Skin epidermis (tissue), 12 donors: Measurements from ENCODE around the gene CAPN10.

ENCODE experiments used
- H3K27ac ChIP-seq, 21 experiments: fragments of 200-600 bp; sonication (generic) in 11 of 21; one replicate each; pipeline ENCODE4 v1.5.0; 2020; ENCODE audit warnings: mild to moderate bottlenecking in 3 of 21, inconsistent platforms in 2 of 21, moderate library complexity in 2 of 21
- H3K4me3 ChIP-seq, 7 experiments: fragments of 200-600 bp; sonication (generic) in 2 of 7; one replicate each; pipeline ENCODE4 v1.5.0; 2020; ENCODE audit warnings: inconsistent platforms in 2 of 7, mild to moderate bottlenecking in 2 of 7, moderate library complexity in 1 of 7

The CAPN10 gene

DNA sequence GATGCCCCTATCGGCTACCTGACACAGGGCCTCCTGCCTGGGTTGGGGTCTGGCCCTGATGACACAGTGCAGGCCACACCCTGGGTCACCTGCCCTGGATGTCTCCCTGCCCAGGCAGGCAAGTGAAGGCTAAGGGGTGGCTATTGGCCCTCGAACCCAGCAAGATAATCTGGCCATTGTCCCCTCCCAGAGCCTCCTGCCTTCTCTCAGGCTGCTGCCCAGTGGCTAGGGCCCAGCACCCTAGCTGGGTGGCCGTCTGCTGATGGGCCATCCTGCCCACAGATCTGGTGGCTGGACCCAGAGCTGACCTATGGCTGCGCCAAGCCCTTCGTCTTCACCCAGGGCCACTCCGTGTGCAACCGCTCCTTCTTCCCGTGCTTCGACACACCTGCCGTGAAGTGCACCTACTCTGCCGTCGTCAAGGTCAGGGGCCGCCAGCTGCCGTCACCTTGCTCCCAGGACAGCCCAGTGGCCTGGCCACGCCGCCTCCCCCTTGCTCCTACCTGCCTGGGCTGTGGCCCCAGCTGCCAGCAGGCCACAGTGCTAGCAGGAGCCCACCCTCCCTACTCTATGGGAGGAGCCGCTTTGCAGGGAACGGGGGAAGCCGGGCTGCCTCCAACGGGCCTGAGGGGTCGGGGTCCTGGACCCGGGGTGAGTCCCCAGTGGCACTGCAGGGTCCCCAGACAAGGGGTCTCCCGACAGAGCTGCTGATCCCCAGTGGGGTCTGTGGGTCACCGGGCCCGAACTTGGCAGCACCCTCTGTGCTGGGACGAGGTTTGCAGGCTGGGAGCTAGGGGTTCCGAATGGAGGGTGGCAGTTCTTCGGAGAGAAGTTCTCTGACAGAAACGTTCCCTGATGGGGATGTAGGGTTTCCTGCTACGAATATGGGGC is 14.1 kb upstream of the CAPN10 start:
- Histone ChIP-seq H3K4me3 (no peak overlapping the region), H3K27ac (no peak overlapping the region)

DNA sequence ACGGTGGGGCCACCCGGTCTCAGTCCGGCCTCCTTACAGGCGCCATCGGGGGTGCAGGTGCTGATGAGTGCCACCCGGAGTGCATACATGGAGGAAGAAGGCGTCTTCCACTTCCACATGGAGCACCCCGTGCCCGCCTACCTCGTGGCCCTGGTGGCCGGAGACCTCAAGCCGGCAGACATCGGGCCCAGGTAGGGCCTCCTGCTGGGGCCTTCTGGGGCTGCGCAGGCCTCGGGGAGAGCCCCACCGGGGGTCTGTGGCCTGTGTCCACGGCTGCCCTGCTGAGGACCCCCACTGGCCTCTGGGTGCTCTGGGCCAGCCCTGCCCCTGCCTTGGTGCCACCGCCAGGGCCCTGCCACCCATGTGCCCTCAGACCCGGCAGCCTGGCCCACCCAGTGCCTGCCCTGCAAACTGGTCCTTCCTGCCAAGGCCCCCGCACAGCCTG is 13.4 kb upstream of the CAPN10 start:
- Histone ChIP-seq H3K27ac (no peak overlapping the region), H3K4me3 (no peak overlapping the region)

DNA sequence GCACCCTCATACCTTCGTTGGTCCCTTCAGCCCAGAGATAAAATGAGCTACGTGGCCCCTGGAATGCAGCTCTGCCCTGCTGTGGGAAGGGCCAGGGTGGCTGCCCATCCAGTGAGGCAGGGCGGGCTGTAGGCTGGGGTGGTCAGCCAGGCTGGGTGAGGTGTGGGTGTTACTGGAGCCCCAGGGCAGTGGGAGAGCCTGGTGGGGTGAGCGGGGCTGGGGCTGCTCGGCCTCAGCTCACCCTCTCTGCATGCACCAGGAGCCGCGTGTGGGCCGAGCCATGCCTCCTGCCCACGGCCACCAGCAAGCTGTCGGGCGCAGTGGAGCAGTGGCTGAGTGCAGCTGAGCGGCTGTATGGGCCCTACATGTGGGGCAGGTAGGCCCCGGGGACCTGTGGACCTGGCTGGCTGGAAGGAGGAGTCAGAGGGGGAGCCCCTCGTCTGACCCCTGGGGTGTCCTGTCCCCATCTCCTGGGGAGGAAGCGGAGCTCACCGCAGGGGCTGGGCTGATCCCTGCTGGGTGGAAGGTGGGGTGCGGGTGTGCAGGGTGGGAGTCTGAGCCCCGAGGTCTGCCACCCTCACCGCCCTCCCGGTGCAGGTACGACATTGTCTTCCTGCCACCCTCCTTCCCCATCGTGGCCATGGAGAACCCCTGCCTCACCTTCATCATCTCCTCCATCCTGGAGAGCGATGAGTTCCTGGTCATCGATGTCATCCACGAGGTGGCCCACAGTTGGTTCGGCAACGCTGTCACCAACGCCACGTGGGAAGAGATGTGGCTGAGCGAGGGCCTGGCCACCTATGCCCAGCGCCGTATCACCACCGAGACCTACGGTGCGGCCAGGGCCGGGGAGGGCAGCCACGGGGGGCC is 12.8 kb upstream of the CAPN10 start:
- H3K27ac ChIP-seq, result no peak overlapping the region
- no peak overlapping the region for H3K4me3 ChIP-seq

DNA sequence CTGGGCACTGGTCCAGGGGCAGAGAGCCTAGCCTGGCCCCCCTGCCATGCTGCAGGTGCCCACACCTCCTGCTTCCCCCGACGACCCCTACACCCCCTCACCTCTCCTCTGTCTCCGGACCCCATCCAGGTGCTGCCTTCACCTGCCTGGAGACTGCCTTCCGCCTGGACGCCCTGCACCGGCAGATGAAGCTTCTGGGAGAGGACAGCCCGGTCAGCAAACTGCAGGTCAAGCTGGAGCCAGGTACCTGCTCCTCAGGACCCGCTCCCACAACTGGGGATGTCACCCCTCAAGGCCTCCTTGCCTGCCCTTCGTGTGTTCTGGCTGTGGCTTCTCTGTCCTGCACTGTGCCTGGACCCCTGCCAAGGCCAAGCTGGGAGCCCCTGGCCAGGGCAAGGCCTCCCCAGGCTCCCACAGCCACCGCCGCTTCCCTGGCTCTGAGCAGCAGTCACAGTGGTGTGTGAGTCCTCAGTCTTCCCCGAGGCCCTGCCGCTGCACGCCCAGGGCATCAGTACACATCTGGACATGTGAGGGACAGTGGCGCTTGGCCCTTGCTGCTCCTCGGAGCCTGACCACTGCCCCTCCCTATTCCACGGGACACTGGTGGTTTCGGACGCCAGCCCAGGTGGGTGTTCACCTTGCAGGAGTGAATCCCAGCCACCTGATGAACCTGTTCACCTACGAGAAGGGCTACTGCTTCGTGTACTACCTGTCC is 12.0 kb upstream of the CAPN10 start:
- Histone ChIP-seq H3K27ac (peak overlapping the region in 2 of 21 experiments; percentile 26 to 72), H3K4me3 (no peak overlapping the region)

DNA sequence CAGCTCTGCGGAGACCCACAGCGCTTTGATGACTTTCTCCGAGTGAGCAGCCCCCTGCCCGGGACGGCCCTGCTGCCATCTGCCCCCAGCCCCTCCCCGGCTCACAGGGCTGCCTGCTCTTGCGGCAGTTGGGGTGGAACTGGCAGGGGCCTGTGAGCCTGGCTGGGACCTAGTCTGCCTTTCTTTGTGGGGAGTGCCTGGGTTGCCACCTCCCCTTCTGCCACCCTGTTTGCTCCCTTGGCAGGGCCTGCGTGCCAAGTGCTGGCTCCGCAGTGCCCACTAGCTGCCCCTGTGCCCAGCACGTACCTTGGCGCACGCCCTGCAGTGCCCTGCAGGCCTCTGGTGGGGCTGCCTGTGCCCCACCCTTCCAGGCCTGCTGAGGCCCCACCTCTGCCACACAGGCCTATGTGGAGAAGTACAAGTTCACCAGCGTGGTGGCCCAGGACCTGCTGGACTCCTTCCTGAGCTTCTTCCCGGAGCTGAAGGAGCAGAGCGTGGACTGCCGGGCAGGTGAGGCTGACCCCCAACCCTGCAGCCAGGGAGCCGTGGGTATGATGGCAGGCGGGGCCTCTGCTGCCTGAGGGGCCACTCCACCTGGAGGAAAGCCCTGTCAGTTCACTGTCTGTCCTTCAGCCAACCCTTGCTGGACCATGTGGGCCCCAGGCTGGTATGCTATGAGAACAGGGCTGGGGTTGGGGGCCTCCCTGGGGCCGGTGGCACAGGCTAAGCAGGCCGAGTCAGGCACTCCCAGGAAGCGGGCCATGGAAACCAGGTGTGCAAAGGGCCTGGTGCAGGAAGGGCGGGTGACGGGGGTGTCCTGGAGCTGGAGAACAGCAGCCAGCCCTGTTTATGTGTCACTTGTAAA is 11.2 kb upstream of the CAPN10 start:
- no peak overlapping the region for H3K4me3 ChIP-seq

DNA sequence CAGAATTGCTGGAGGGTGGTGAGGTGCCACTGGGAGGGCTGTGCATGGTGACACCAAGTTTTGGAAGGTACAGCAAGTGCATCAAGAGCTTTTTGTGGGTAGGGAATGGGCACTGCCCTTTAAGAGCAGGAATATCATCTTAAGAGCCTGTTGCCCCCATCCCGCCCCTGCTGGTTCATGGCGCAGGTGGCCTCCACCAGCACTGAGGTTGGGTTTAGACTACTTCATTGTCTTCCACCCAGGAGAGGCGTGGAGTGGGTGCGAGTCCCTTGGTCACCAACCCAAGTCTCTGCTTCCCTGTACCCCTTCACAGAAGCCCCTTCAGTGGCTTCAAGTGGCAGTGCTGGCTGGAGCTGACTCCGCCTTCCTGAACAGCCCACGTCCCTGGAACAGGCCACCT is 10.5 kb upstream of the CAPN10 start:
- peak overlapping the region in 2 of 21 experiments; percentile 12 to 72 for H3K27ac ChIP-seq
- H3K4me3 ChIP-seq, result no peak overlapping the region

More for the DNA sequence above, 11.2 kb upstream of the CAPN10 start:
- H3K27ac ChIP-seq, result peak overlapping the region in 5 of 21 experiments; percentile 12 to 72 (median 54)

DNA sequence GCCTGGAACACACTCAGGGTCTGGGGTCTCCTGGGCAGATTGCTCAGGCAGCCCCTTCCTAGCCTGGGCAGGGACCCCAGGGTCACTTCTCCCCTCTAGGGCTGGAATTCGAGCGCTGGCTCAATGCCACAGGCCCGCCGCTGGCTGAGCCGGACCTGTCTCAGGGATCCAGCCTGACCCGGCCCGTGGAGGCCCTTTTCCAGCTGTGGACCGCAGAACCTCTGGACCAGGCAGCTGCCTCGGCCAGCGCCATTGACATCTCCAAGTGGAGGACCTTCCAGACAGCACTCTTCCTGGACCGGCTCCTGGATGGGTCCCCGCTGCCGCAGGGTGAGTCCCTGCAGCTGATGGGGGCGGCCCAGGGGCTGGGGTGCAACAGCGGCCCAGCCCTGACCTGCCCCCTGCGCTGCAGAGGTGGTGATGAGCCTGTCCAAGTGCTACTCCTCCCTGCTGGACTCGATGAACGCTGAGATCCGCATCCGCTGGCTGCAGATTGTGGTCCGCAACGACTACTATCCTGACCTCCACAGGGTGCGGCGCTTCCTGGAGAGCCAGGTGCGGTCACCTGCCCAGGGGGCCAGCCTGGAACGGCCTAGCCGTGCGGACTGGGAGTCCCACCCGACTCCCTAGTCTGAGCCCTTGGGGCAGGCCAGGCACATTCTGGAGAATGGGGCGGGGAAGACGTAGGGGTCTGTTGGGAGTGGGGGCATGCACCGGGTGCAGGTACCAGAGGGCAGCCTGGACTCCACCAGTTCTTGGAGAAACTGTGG is 9.9 kb upstream of the CAPN10 start:
- Histone ChIP-seq H3K27ac (no peak overlapping the region), H3K4me3 (no peak overlapping the region)

DNA sequence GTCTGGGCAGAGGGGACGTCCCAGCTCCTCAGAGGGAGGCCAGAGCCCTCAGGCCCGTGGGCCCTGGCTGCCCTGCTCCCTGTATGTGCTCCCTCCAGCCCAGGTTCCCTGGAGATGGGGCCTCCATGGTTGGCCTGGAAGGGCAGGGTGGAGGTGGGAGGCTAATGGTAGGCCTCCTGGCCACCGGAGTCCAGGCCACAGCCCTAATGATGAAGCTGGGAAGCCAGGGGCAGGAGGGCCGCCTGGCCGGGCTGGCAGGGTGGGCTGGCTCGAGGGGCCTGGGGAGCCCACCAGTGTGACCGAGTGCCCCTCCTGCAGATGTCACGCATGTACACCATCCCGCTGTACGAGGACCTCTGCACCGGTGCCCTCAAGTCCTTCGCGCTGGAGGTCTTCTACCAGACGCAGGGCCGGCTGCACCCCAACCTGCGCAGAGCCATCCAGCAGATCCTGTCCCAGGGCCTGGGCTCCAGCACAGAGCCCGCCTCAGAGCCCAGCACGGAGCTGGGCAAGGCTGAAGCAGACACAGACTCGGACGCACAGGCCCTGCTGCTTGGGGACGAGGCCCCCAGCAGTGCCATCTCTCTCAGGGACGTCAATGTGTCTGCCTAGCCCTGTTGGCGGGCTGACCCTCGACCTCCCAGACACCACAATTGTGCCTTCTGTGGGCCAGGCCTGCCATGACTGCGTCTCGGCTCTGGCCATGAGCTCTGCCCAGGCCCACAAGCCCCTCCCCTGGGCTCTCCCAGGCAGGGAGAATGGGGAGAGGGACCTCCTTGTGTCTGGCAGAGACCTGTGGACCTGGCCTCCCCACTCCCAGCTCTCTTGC is 9.0 kb upstream of the CAPN10 start:
- peak overlapping the region in 1 of 21 experiments; percentile 7 for H3K27ac ChIP-seq
- H3K4me3 ChIP-seq, result no peak overlapping the region

DNA sequence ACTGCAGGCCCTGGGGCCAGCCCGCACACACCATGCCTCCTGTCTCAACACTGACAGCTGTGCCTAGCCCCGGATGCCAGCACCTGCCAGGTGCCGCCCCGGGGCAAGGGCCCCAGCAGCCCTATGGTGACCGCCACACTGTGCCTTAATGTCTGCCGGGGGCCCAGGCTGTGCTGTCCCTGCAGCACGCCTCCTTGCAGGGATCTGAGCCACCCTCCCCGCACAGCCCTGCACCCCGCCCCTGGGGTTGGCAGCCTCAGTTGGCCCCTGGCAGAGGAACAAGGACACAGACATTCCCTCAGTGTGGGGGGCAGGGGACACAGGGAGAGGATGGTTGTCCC is 8.5 kb upstream of the CAPN10 start:
- Histone ChIP-seq H3K4me3 (no peak overlapping the region), H3K27ac (peak overlapping the region in 3 of 21 experiments; percentile 7 to 37 (median 11))

DNA sequence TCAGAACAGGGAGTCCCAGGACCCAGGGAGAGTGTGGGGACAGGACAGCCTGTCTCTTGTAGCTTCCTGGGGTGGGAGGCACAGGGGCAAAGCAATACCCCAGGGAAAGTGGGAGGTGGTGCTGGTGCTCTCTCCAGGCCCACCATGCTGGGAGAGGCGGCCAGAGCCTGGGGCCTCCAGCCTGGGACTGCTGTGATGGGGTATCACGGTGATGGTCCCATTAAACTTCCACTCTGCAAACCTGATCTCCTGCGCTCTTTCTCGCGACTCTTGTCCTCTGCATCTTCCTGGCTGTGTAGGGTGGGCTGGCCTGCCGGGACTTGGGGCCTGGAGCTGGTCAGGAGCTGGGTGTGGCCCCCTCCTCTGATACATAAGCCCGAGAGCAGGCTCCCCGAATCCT is 8.0 kb upstream of the CAPN10 start:
- H3K27ac ChIP-seq, result peak overlapping the region in 6 of 21 experiments; percentile 7 to 70 (median 41)
- no peak overlapping the region for H3K4me3 ChIP-seq

DNA sequence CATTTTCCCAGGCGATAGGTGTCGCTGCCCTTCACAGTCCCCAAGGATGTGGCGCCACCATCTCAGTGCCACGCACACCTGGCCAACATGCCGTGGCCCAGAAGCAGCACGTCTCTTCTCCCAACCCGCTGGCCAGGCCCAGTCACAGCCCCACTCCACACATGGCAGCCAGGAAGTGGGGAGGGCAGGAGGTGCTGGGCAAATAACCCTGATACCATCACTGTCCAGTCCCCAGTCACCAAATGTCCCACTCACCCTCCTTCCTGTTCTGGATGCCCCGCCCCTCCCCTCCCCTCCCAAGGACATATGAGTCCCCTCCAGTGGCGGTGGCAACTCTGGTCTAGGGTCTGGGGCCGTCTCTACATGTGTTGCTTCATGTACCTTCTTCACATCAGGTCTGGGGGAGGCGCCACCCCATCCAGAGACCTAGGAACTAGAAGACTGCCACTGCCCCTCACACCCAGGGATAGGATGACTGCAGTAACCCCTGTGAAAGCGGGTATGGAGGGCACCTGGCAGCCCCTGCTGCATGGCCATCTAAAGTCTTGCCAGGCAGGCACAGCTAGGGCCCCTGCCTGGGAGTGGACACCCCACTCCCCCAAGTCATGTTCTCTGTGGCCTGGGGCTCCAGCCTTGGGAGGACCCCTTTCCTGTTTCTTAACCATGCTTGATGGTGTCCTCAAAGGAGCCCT is 7.3 kb upstream of the CAPN10 start:
- no peak overlapping the region for H3K4me3 ChIP-seq
- peak overlapping the region in 18 of 21 experiments; percentile 25 to 77 (median 64) for H3K27ac ChIP-seq

DNA sequence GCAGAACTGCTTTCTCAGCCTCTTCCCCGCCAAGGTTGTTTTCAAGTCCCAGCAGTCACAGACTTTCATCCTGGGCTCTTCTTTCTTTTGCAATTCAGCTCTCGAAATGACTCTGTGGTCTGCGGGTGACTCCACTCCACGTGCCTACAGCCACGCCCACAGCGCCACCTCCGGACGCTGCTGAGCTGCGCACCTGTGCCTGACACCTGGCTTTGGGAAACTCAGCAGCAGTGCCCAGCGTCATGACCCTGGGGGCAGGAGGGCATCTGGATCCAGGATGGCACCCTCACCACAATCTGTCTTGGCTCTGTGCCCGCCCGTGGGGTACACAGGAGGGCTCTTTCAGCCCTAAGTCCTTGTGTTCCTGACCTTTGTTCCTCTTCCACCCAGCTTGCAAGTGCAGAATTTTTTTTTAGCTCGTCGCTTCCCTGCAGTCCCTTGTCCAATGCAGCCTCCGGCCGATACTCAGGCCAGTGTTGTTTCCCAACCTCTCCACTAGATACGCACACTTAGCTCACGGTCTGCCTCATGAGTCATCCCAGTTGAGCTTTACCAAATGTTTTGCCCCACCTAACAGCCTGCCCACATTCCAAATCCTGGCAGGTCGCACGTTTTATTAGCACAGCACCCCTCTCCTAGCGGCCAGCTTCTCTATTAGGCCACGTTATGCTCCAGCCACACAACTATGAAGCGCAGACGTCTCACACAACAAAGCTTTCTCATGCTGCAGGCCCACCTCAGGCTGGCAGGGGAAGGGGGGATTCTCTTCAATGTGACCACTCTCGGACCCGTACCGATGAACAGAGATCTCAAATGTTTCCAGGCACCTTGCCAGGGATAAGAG is 6.5 kb upstream of the CAPN10 start:
- peak overlapping the region in 17 of 21 experiments; percentile 43 to 77 (median 64) for H3K27ac ChIP-seq
- H3K4me3 ChIP-seq, result no peak overlapping the region

DNA sequence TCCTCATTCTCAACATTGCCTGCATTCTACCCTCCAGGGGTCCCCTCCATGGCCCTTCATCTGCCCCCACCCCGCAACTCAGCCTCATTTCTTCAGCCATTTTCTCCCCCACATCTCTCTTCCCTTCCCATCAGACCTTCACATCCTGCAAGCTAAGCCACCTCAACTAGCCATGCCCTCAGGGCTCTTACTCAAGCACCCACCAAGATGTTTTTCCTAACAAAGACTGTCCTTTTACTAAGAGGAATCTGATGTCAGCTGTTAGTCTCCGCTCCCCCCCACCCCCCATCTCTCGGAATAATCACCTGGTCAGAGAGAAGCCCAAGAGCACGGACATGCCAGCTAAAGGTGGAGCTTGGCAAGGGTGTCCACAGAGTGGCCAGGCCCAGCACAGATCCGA is 4.7 kb upstream of the CAPN10 start:
- H3K27ac ChIP-seq, result no peak overlapping the region
- no peak overlapping the region for H3K4me3 ChIP-seq

DNA sequence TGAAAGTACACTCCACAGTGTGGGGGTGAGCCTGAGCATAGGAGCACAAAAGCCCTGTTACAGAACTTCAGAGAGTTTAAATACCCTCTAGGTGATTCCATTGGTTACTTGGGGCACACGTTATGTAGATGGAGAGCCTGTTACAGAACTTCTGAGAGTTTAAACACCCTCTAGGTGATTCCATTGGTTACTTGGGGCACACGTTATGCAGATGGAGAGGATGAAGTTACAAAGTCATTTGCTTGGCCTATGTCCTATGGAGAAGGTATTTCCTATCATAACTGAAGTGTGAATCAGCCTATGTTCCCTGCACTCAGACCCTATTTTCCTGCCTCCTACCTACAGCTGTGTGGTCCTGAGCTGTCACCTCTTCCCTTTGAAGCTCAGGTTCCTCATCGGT is 3.8 kb upstream of the CAPN10 start:
- no peak overlapping the region for H3K4me3 ChIP-seq
- H3K27ac ChIP-seq, result no peak overlapping the region

DNA sequence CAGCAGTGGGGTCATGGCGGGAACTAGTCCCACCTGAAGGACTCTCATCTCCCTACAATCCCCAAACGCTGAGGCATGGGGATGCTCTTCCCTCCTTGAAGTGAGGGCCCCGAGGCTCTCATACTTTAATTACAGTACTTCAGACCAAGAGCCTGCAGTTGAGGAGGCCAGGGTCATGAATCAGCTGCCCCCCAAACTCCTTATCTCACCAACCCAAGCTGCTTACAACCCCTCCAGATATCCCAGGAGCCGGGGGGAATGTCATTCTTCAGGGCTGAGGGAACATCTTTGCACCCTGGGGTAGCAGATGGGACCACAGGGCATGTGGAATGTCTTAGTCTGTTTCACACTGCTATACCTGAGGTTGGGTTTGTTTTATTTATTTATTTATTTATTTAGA is 2.8 kb upstream of the CAPN10 start:
- Histone ChIP-seq H3K27ac (no peak overlapping the region), H3K4me3 (no peak overlapping the region)

DNA sequence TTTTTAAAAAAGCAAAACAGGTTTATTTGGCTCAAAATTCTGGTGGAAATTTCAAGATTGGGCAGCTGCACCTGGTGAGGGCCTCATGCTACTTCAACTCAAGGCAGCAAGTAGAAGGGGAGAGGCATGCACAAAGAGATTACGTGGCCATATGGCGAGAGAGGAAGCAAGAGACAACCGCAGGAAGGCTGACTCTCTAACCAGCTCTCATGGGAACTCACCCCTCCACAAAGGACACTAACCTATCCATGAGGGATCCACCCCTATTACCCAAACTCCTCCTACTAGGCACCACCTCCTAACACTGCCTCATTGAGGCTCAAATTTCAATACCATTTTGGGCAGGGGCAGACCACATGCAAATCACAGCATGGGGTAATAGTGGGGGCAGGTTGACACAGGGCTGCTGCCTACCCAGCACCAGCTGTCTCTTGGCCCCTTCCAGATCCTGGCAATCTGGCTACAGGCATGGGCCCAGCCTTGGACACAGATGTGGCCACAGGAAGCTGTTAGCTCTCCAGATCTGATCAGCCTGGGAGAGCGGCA is 2.0 kb upstream of the CAPN10 start:
- H3K27ac ChIP-seq, result peak overlapping the region in 6 of 21 experiments; percentile 84 to 98 (median 94)

More for the DNA sequence above, 2.0 kb upstream of the CAPN10 start:
- H3K4me3 ChIP-seq, result peak overlapping the region in 1 of 7 experiments; percentile 93
